ENCODE results near the gene SS18L1.

DNA sequence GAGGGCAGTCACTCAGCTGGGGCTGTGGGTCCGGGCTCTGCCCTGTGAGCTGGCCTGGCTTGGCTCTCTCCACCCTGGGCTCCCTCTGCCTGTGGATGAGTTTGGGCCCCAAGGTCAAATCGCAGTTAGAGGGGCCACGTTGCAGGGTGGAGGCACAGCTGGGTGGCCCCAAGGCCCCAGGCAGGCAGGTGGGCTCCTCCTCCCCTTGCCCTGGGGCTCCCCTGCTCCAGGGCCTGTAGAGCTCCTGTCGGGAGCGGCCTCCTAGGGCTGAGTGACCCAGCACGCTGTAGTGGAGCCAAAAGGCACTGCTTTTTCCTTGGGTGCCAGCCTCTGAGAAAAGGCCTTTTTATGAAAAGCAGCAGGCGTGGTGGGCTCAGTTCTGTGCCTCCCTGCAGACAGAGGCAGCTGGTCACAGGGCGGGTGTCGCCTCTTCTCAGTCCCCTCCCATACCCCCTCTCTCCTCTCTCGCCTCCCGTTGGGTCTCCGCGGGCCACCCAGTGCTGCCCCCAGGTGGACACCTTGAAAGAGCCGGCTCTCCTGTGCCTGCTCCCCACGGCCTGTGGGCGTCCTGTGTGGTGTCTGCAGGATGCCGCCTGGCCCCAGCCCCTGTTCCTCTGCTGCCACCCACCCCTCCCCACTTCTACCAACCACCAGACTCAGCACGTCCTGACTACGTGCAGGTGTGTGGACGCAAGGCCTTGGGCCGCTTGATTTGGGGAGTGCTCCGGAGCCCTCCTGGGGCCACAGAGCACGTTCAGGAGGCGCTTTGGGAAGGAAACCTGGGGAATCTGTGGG lies 13.2 kb downstream of the SS18L1 start:
- TF ChIP-seq, protein P1, sequence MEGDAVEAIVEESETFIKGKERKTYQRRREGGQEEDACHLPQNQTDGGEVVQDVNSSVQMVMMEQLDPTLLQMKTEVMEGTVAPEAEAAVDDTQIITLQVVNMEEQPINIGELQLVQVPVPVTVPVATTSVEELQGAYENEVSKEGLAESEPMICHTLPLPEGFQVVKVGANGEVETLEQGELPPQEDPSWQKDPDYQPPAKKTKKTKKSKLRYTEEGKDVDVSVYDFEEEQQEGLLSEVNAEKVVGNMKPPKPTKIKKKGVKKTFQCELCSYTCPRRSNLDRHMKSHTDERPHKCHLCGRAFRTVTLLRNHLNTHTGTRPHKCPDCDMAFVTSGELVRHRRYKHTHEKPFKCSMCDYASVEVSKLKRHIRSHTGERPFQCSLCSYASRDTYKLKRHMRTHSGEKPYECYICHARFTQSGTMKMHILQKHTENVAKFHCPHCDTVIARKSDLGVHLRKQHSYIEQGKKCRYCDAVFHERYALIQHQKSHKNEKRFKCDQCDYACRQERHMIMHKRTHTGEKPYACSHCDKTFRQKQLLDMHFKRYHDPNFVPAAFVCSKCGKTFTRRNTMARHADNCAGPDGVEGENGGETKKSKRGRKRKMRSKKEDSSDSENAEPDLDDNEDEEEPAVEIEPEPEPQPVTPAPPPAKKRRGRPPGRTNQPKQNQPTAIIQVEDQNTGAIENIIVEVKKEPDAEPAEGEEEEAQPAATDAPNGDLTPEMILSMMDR (IDR thresholded peaks at IDR 0.05 in 2 of 3, conservative IDR thresholded peaks at IDR 0.05 in 1 of 3; ENCODE audit: borderline replicate concordance in 1 of 3, insufficient read depth in 1 of 3, low read depth in 2 of 3, low read length in 2 of 3): peak in 2 of 3 experiments; percentile 79 to 85; a peak in 5 of 6 replicates
- TF ChIP-seq RAD21 (IDR thresholded peaks at IDR 0.05; ENCODE audit: low read depth) (no peak; the same call in none of the 2 replicates), POLR2AphosphoS5 (IDR thresholded peaks at IDR 0.05; ENCODE audit: low read depth, low read length) (no peak), CEBPB (IDR thresholded peaks at IDR 0.05; ENCODE audit: low read depth) (no peak)

Data from HCT116 (cell line).